Fibroblast of mammary gland (primary cell): ENCODE measurements around the gene ITGA1.
A peak's percentile ranks its signal among the peaks of the same experiment; 100 is the strongest.
"Not testable (repeated sequence)": the region's sequence is repeated elsewhere in the genome, so short reads cannot be mapped to it uniquely, and the experiment has no call there.

Experiments
- DNase-seq: peaks from one replicate; pipeline ENCODE4 v3.0.0-alpha.2; 2010; ENCODE audit warnings: low read depth
- H3K4me3 ChIP-seq: 2 replicates; pipeline ENCODE4 v1.5.1; 2011; ENCODE audit warnings: low read depth, mild to moderate bottlenecking, low read length, moderate library complexity; ENCODE audit not compliant: control insufficient read depth
- CTCF ChIP-seq: conservative IDR thresholded peaks from 2 replicates; pipeline ENCODE4 v1.5.1; 2011; ENCODE audit warnings: low read depth, low read length, inconsistent platforms; ENCODE audit not compliant: control insufficient read depth, insufficient read depth

ITGA1 gene

GRCh38 chr5:52810426-52810825 lies 22.7 kb downstream of the ITGA1 start:
- no peak for DNase-seq
- no peak overlapping the region for H3K4me3 ChIP-seq
- TF ChIP-seq CTCF: no peak

- no peak for TF ChIP-seq CTCF
- DNase-seq: peak; percentile 78
- H3K4me3 ChIP-seq: no peak overlapping the region
Observed at GRCh38 chr5:52811067-52811749, 23.5 kb downstream of the ITGA1 start.

GRCh38 chr5:52814352-52815148 lies 26.8 kb downstream of the ITGA1 start:
- H3K4me3 ChIP-seq: no peak overlapping the region
- no peak for DNase-seq

GRCh38 chr5:52817818-52818217 lies 30.1 kb downstream of the ITGA1 start:
- TF ChIP-seq CTCF: no peak
- H3K4me3 ChIP-seq: no peak overlapping the region
- no peak for DNase-seq

More at GRCh38 chr5:52814352-52815148, 26.8 kb downstream of the ITGA1 start:
- no peak for TF ChIP-seq CTCF

- H3K4me3 ChIP-seq: no peak overlapping the region
- no peak for TF ChIP-seq CTCF
- DNase-seq: no peak
Observed at GRCh38 chr5:52818360-52818759, 30.6 kb downstream of the ITGA1 start.

GRCh38 chr5:52818807-52819206 lies 31.1 kb downstream of the ITGA1 start:
- DNase-seq, H3K4me3 ChIP-seq: not testable (repeated sequence)

- no peak for TF ChIP-seq CTCF
- DNase-seq: no peak
- H3K4me3 ChIP-seq: no peak overlapping the region
Observed at GRCh38 chr5:52821901-52822300, 34.2 kb downstream of the ITGA1 start.
